Fibroblast of pulmonary artery (primary cell): Measurements from ENCODE around the gene CMTM4.
"Not testable (repeated sequence)": the region's sequence is repeated elsewhere in the genome, so short reads cannot be mapped to it uniquely, and the experiment has no call there.

Source experiments
- DNase-seq: peaks from one replicate; pipeline ENCODE4 v3.0.0-alpha.2; 2010; ENCODE audit warnings: low read depth
- H3K4me3 ChIP-seq: replicated peaks from 2 replicates; pipeline ENCODE4 v1.5.1; 2011; ENCODE audit warnings: low read depth, mild to moderate bottlenecking, control low read depth, low read length, moderate library complexity
- CTCF ChIP-seq: IDR thresholded peaks from 2 replicates; pipeline ENCODE4 v1.5.1; 2011; ENCODE audit warnings: mild to moderate bottlenecking, control low read depth, low read length, inconsistent platforms; ENCODE audit errors: missing control alignments

Gene CMTM4

DNA sequence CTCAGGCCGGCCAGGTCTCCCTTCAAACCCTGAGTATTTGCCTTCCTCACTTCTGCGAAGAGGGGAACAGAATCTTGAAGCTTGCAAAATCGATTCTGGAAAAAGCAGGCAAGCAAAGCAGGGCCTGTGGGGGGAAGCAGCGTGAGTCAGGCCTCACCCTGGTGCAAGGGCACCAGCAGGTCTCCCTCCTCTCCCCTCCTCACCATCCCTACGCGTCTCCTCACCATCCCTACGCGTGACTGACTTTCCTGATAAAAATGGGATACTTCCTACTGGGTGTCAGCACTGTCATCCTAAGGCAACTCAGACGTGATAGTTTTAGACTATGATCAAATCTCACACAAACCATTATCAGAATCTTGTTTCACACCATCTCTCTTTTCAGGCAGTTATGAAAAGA, 80.0 kb downstream of the CMTM4 start:
- TF ChIP-seq CTCF, result no peak
- no peak overlapping the region for H3K4me3 ChIP-seq
- no peak for DNase-seq

GRCh38 chr16:66616169-66616568, 80.4 kb downstream of the CMTM4 start:
- TF ChIP-seq CTCF, result no peak
- H3K4me3 ChIP-seq, result no peak overlapping the region
- no peak for DNase-seq

DNA sequence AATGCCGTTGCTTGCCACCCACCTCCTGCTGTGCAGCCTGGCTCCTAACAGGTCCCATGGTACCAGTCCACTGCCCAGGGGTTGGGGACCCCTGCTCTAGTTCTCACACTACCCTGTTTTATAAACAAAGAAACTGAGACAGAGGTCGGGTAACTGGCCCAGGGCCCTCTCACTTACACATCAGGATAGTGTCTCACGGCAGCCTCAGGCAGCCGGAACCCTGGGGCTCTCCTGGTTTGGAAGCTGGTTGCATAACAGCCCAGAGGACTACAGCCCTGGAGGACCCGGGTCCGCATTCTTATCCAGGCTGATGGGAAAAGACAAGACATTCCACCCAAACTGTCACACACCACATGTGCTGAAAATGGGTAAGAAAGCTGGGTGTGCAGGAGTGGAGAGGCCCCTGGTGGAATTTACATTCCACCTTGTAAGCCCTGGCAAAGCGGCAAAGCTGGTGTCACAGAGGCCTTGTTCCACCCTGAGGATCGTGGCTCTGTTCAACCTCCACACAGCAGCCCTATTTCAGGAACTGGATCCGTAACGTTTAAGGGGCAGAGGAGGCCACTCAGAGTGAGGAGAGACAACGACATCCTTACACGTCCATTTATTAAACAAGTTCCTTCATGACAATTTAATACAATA, 82.3 kb downstream of the CMTM4 start:
- DNase-seq, result no peak
- no peak overlapping the region for H3K4me3 ChIP-seq
- TF ChIP-seq CTCF, result no peak

DNA sequence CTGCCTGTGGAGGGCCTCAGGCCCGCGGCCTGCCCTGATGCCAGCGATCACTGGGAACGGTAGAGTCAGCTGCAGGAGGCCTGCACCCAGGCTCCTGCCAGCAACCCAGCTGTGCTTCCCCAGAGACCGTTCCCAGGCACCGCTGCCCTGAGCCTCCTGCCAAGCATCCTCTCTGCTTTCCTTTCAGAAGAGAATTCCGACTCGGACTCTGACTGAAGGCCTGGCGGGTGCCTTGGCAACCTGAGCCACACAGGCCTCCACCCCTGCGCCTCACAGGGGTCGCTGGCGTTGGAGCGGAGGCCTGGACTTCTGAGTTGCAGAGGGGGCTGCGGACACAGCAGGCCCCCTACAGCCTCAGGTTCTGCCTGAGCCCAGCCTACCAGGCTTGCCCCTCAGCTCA, 84.1 kb downstream of the CMTM4 start:
- TF ChIP-seq CTCF, result no peak
- no peak overlapping the region for H3K4me3 ChIP-seq
- no peak for DNase-seq

DNA sequence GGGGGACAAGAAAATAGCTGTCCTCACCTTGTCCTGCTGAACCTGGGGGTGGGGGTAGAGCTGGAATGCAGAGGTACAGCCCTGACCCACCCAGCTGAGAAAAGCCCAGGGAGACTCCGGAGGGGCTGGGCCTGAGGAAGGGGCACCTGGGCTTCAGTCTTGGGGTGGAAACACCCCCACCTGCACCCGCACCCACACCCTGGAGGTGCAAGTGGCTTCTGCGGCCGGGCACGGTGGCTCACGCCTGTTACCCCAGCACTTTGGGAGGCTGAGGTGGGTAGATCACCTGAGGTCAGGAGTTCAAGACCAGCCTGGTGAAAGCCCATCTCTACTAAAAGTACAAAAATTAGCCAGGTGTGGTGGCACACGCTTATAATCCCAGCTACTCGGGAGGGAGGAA, 84.6 kb downstream of the CMTM4 start:
- not testable (repeated sequence) for H3K4me3 ChIP-seq, DNase-seq

- no peak for DNase-seq
- TF ChIP-seq CTCF, result no peak
- no peak overlapping the region for H3K4me3 ChIP-seq
Observed at GRCh38 chr16:66610111-66610820, 86.3 kb downstream of the CMTM4 start.

GRCh38 chr16:66609139-66609510, 87.4 kb downstream of the CMTM4 start:
- H3K4me3 ChIP-seq, result no peak overlapping the region
- no peak for TF ChIP-seq CTCF
- DNase-seq, result no peak
